Right ventricle myocardium inferior (tissue), 1 donor: ENCODE measurements around the gene RABL6. TPM values are rescaled to one million over a fixed set of nuclear protein-coding genes. Genes with fewer than 3 reads are reported as not detected.
"Not testable (repeated sequence)": the region's sequence is repeated elsewhere in the genome, so short reads cannot be mapped to it uniquely, and the experiment has no call there.

Experiments
- ATAC-seq: fragments of 200-7000 bp; cut with Tn5 transposase; one replicate; pipeline ENCODE4 v1.9.1; 2020; ENCODE audit warnings: mild to moderate bottlenecking, moderate library complexity
- DNase-seq: peaks from one replicate; pipeline ENCODE4 v3.0.0; 2021; ENCODE audit errors: missing footprints
- intact Hi-C: fragments of 100-400 bp; cut with DNase I; formaldehyde crosslinking; loops from one replicate; pipeline ENCODE4 v1.11.0; 2022
- long read RNA-seq: library from polyadenylated mRNA; unstranded; transcript quantifications from one replicate; pipeline ENCODE4 v2.0.0, GENCODE V29; 2021
- total RNA-seq: library from RNA; stranded (reverse); fragmentation: NEBNext Ultra II Directional; extraction: Animal tissue kit (Norgen Biotek cat#: 25700); gene quantifications from one replicate; pipeline ENCODE4 v1.2.1, GENCODE V29; 2021
- donor health status: DM: no; HTN: yes; CAD: no; lungs with severe emphysema.

The RABL6 gene
- total RNA-seq = 69.5 TPM
- long read RNA-seq, transcript RABL6-201 (15 exons, 3,091 nt) = major isoform, 19 of 50 reads
- long read RNA-seq, partial matches to known transcripts = 29 of 50 reads
- long read RNA-seq, other reads (novel, unspliced or antisense) = 1 of 50 reads

GRCh38 chr9:136807281-136808074 is at the start of gene RABL6:
Gene RABL6 (plus strand): TSS chr9:136807948. CDS start chr9:136808197, 249 bp downstream.
- intact Hi-C loops = loop anchor here (1.0 to 5.0 kb wide), 2 partner anchors 16 to 135 kb away; partner anchors contain the start of genes FBXW5 and TMEM141
- peak; percentile 92 for ATAC-seq

GRCh38 chr9:136759001-136759400 is 48.7 kb upstream of the RABL6 start:
- DNase-seq = no peak
- intact Hi-C loops = no loop called here
- no peak for ATAC-seq

More at GRCh38 chr9:136807281-136808074, at the start of gene RABL6:
- peak; percentile 90 for DNase-seq

GRCh38 chr9:136759436-136760325 is 48.1 kb upstream of the RABL6 start:
- ATAC-seq (no peak), DNase-seq (no peak)
- intact Hi-C loops = no loop called here

GRCh38 chr9:136760424-136760823 is 47.3 kb upstream of the RABL6 start:
- intact Hi-C loops = no loop called here
- ATAC-seq = no peak
- DNase-seq = no peak

- intact Hi-C loops, DNase-seq: not testable (repeated sequence)
- ATAC-seq = peak; percentile 14
These were observed 46.8 kb upstream of the RABL6 start for GRCh38 chr9:136760834-136761544.

- DNase-seq (no peak), ATAC-seq (no peak)
- intact Hi-C loops = no loop called here
These were observed 46.2 kb upstream of the RABL6 start for GRCh38 chr9:136761545-136761981.

GRCh38 chr9:136762221-136762691 is 45.5 kb upstream of the RABL6 start:
- ATAC-seq (no peak), DNase-seq (no peak)
- intact Hi-C loops = no loop called here

GRCh38 chr9:136762915-136763648 is 44.7 kb upstream of the RABL6 start:
- ATAC-seq = peak; percentile 26
- DNase-seq = peak; percentile 74
- intact Hi-C loops = no loop called here

- no peak for ATAC-seq
These were observed 44.1 kb upstream of the RABL6 start for GRCh38 chr9:136763649-136764035.

GRCh38 chr9:136764301-136764891 is 43.4 kb upstream of the RABL6 start, which contains the start of gene LCN15:
Gene LCN15 (minus strand): TSS chr9:136764518. CDS start chr9:136764488, 30 bp downstream.
- DNase-seq = no peak
- intact Hi-C loops = no loop called here
- no peak for ATAC-seq

More at GRCh38 chr9:136763649-136764035, 44.1 kb upstream of the RABL6 start:
- intact Hi-C loops = no loop called here
- no peak for DNase-seq

- DNase-seq (no peak), ATAC-seq (peak; percentile 24)
- intact Hi-C loops = no loop called here
These were observed 42.7 kb upstream of the RABL6 start for GRCh38 chr9:136765041-136765440.

GRCh38 chr9:136765745-136766409 is 41.9 kb upstream of the RABL6 start:
- DNase-seq, intact Hi-C loops, ATAC-seq: not testable (repeated sequence)

- peak; percentile 72 for DNase-seq
- intact Hi-C loops, ATAC-seq: not testable (repeated sequence)
These were observed 41.2 kb upstream of the RABL6 start for GRCh38 chr9:136766410-136767120.

- intact Hi-C loops = no loop called here
- ATAC-seq (peak; percentile 47), DNase-seq (no peak)
These were observed 38.0 kb upstream of the RABL6 start for GRCh38 chr9:136769710-136770191.

- intact Hi-C loops = no loop called here
- no peak for DNase-seq
- ATAC-seq = no peak
These were observed 35.8 kb upstream of the RABL6 start for GRCh38 chr9:136771907-136772415.
